HG02759 (cell line): ENCODE measurements around the gene HSPA4.
"Not testable (repeated sequence)": the region's sequence is repeated elsewhere in the genome, so short reads cannot be mapped to it uniquely, and the experiment has no call there.

ENCODE experiments used
- ATAC-seq: cut with Tn5 transposase; IDR thresholded peaks from one replicate; pipeline ENCODE4 v1.9.1; 2021; ENCODE audit warnings: mild to moderate bottlenecking, moderate library complexity; ENCODE audit not compliant: unreplicated experiment

Gene HSPA4

DNA sequence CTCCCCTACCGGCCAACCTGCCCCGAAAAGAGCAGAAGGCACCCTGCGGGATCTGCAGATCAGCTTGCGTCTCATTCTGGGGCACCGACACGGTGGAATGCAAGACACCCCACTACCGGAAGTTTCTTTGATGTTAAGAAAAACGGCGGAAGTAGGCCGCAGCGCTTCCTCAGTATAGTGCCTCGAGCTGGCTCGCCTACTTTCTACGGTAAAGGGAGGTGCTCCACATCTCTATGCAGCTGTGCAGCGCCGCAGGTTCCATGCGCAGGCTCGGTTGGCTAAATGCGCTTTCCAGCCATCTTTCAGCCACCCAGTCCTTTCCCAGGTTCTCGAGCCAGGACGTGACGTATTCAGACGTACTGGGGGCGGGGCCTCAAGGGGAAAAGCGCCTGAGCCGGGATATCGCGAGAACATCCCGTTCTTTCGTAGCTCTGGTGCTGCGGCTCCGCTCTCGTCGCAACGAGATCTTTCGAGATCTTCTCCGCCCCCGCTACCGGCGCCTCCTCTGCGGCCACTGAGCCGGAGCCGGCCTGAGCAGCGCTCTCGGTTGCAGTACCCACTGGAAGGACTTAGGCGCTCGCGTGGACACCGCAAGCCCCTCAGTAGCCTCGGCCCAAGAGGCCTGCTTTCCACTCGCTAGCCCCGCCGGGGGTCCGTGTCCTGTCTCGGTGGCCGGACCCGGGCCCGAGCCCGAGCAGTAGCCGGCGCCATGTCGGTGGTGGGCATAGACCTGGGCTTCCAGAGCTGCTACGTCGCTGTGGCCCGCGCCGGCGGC is at the start of gene HSPA4:
Gene HSPA4, plus strand, starts transcription at position 472 of the 775 bp plus-strand sequence. Its CDS starts 238 bp downstream, at position 710.
- peak; percentile 84 for ATAC-seq

DNA sequence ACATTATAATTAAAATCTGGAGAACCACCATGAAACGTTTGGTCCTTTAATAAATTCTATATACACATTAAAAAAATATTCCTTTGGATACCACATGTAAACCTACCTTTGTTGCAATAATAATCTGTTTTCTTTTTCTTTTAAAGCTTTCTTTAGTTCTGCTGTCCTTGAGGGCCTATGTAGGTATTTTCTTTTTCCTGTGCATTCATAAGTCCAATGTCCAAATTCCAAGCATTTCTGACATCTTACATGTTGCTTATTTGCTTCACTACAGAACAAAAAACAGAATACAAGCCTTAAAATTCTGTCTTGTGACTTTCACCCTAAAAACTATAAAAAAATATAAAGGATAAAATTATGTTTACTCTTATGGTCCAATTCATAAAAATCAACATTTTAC is 45.2 kb upstream of the HSPA4 start:
- no peak for ATAC-seq

DNA sequence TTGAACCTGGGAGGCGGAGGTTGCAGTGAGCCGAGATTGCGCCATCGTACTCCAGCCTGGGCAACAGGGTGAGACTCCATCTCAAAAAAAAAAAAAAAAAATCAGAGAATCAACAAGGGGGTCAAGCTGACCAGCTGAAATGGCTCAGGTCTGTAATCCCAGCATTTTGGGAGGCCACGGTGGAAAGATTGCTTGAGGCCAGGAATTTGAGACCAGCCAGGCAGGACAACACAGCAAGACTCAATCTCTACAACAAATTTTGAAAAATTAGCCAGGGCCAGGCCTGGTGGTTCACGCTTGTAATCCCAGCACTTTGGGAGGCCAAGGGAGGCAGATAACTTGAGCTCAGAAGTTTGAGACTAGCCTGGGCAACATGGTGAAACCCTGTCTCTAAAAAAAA is 43.4 kb upstream of the HSPA4 start:
- ATAC-seq: not testable (repeated sequence)

DNA sequence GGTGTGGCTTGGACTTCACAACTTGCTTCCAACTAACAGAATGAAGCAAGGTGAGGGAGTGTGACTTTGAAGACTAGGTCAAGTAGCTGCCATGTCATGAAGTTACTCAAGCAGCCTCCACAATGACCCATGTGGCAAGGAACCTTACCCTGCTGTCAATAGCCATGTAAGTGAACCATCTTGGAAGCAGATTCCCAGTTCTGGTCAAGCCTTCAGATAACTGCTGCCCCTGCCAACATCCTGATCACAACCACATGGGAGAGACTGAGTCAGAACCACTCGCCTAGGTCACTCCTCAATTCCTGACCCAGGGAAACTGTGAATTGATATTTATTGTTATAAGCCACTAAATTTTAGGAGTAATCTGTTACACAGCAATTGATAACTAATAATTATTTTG is 36.3 kb upstream of the HSPA4 start:
- no peak for ATAC-seq

DNA sequence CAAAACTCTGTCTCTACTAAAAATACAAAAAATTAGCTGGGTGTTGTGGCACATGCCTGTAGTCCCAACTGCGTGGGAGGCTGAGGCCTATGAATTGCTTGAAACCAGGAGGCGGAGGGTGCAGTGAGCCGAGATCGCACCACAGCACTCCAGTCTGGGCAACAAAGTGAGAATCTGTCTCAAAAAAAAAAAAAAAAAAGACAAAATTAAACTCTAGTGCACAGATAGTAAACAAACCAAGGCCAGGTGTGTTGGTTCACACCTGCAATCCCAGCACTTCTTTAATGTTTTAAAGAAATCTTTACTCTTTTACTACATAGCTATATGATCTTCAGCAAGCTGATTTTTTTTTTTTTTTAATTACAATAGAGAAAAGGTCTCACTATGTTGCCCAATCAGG is 33.8 kb upstream of the HSPA4 start:
- ATAC-seq: no peak

DNA sequence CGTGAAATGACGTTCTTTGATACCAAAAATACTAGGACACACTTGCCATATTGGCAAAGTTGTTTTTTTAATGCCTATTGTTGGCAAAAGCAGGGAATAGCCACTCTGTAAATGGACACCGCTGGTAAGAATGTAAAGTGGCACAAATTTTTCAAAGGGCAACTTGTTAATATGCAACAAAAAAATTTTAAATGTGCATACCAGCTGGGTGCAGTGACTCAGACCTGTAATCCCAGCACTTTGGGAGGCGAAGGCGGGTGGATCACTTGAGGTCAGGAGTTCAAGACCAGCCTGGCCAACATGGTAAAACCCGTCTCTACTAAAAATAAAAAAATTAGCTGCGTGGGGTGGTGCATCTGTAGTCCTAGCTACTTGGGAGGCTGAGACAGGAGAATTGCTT is 32.3 kb upstream of the HSPA4 start:
- ATAC-seq: not testable (repeated sequence)

DNA sequence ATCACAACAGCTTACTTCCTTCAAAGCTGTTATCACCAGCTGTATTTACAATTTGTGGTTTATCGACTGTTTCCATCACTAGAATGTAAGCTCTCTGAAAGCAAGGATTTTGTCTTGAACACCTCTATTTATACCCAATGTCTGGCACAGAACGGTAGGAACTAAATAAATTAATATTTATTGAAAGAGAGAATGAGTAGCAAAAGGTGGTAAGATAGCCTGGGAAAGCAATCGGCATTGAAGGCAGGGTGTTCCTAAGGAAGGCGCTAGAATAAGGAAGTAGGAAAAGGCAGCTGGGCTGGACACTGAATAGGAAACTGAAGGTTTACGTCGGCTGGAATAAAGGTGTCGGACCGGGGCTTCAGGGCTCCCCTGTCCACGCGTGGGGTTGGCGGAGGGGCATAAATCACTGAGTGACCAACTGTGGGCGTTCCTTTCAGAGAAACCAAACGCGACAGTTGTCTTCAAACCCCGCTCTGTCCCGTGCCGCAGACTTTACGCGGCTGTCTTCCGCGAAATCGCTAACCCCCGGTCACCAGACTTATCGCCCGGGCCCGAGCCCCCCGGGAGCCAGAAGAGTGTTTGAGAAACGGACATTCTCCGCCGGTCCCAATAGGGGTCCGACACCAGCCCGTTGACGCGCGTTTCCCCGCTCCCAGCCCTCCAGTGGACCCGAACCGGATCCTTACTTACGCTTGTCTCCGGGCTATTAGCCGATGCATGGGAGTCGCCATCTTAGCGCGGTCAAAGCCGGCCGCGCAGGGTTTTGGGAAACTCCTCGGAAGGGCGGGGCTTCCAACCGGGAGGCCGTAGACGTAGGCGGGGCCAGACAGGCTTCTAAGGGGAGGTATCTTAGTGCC is 25.8 kb upstream of the HSPA4 start, which contains the start of gene ZCCHC10:
Gene ZCCHC10, minus strand, starts transcription at position 746 of the 860 bp plus-strand sequence. Its CDS starts 12 bp downstream, at position 734.
- peak; percentile 98 for ATAC-seq

DNA sequence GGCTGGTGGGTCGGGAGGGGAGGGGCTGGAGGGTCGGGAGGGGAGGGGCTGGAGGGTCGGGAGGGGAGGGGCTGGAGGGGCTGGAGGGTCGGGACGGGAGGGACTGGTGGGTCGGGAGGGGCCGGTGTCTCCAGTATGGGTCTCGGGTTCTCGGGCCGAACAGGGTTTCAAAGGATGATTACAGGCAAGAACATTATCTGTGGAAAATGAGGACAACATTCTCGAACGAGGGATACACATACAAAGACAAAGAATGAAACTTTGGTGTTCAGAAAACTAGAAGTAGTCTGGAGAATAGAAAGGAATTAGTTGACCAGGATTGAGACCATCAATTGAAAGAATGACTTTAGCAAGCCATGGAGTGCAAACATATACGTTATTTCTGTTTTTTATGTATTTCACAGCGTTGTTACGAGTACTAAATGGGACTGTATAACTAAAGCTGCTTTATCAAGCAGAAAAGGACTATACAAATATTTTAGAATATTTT is 25.1 kb upstream of the HSPA4 start:
- no peak for ATAC-seq

DNA sequence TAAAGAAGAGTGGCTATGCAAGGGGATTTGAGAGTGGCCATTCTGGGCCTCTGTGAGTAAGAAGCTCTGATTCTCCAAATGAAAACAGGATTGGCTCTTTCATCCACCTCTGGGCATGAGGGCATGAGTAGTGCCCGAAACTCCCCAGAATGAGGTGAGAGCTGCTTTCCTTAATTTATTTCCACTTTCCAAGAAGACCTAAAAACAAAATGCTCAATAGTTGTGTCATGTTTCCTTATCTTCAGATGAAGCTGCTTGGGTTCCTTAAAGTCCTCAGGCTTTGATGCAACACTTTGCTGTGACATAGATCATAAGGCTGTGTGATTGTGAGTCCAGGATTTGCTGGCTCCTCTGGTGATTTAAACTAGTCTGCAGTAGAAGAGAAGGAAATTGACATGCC is 22.4 kb upstream of the HSPA4 start:
- no peak for ATAC-seq

DNA sequence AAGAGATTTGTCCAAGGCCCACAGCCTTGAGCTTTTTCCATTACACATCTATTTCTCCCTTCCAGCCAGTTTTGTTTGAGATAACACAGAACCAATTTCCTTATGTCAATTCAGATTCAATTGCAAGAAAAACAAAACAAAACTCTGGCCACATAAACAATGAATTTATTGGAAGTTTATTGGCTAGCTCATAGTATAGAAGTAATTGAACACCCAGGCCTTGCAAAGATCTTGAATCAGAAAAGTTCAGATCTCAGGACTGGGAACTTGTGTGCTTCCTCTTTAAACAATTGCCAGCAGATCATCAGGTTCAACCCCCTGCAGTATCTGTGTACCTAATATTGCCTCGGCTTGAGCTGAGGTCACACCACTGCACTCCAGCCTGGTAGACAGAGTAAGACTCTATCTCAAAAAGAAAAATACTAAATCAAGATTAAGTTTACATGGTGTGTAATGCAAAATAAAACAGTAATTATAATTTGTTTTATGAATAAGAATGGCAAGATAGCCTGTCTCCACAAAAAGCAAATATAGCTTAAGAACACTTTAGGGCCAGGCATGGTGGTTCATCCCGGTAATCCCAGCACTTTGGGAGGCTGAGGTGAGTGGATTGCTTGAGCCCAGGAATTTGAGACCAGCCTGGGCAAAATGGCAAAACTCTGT is 21.3 kb upstream of the HSPA4 start:
- ATAC-seq: no peak

DNA sequence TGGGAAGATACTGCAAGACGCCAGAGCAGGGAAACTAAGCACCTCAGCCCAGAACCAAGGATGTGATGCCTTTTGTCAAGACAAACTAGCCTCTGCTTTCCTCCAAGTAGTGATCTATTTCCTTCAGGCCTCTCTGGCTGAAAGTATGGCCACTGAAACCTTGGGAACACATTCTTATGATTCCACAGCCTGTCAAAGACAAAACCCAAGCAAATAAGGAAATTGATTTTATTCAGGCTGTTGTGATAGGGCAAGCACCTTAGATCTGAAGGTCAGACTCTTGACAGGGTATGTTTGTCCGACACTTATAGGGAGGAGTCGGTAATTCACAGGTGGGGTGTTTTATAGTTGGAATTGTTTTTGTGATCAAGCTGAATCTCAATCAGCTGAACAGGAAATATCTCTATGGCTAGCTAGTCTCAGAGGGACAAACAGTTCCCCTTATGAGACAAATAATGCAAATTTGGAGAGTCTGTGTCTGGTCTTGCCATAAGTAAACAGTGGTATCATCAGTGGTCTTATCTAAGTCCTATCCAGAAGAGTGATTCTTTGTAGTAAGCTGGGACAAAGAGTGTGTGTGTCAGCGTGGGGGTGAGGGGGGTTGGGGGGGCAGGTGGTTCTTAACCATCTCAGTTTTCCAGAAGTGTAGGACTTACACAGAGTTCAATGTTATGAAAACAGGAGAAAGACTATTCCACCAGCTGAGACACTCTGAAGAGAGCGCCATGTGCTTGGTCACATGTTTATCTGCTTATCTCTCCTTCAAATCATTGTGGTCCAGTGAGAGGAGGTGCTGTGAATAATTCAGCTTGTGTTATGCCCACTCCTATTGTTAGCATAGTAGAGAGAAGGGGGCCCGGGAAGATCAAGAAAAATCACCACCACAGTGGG is 18.7 kb upstream of the HSPA4 start:
- peak; percentile 77 for ATAC-seq

DNA sequence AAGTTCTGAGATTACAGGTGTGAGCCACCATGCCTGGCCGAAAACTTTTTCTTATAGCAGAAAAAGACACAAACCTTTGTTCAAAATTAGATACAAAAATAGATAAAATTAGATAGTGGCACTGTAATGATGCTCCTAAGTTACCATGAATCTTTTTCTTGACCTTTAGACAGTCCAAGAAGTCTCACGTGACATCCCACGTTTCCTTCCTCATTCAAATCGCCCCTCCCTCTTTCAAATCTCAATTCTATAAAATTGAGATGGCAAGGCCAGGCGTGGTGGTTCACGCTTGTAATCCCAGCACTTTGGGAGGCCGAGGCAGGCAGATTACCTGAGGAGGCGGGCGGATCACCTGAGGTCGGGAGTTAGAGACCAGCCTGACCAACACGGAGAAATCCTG is 17.7 kb upstream of the HSPA4 start:
- ATAC-seq: no peak

DNA sequence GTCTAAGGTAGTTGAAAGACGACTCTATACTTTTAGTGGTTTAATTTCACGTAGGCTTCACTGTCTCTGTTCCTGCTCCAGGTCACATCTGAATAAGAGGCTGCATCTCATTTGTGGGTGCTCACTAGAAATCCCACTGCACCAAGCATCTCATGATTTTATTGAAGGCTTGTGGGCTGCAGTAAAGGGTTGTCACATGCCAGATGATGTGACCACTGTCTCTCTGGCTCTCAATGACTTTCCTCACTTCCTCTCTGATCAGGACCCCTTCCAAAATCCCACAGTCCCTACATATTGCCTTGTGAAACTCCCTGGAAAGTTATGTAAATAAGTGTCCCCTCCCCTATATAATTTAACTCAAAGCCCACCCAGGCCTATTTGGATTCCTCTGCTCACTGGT is 16.6 kb upstream of the HSPA4 start:
- no peak for ATAC-seq

DNA sequence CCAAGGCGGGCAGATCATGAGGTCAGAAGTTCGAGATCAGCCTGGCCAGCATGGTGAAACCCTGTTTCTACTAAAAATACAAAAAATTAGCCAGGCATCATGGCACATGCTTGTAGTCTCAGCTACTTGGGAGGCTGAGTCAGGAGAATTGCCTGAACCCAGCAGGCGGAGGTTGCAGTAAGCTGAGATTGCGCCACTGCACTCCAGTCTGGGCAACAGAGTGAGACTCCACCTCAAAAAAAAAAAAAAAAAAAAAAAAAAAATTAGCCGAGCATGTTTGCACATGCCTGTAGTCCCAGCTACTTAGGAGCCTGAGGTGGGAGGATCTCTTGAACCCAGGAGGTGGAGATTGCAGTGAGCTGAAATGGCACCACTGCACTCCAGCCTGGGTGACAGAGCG is 15.1 kb upstream of the HSPA4 start:
- not testable (repeated sequence) for ATAC-seq

DNA sequence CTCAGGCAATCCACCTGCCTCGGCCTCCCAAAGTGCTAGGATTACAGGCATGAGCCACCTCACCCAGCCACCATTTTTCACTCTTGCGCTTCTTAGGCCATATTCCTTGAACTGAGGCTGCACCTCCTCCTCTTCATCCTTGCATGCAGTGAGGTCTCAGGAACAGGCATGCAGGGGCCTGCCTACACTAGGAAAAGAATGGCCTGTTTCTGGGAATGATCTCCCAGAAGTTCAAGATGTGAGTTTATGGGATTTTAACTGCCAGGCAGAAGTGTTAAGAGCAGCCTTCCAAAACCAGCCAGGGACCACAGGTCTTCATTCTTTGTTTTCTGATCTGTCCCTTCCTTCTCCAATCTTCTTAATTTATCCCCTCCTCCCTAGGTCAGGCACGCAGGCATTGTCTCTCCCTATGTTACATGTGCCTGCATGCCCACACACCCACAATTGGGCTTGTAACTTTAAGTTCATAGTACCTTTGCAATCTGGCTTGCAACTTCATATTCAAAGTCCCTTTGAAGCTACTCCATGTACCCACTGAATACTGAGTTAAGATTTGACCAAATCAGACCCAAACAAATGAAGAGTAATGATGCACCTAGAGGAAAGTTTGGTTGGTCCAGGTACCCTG is 10.5 kb upstream of the HSPA4 start:
- no peak for ATAC-seq

DNA sequence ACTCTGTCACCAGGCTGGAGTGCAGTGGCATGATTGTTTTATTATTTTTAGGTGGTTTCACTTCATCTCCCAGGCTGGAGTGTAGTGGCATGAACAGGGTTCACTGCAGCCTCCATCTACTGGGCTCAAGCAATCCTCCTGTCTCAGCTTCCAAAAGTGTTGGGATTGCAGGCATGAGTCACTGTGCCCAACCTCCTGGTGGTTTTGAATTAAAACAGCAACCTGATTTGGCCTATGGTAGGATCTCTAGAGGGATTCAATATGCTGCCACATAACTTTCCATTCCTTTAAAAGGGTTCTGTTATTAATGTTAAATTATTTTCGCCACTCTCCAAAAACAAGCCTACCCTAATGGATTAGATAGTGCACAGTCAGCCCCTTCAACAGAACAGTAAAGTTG is 9.9 kb upstream of the HSPA4 start:
- no peak for ATAC-seq

DNA sequence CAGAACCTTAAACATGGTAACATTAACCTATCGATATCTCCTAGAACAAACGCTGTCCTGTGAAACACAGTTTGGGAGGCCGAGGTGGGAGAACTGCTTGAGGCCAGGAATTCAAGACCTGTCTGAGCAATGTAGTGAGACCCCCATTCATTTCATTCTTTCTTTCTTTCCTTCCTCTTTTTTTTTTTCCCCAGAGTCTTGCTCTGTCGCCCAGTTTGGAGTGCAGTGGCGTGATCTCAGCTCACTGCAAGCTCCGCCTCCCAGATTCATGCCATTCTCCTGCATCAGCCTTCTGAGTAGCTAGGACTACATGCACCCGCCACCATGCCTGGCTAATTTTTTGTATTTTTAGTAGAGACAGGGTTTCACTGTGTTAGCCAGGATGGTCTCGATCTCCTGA is 5.3 kb upstream of the HSPA4 start:
- ATAC-seq: not testable (repeated sequence)

DNA sequence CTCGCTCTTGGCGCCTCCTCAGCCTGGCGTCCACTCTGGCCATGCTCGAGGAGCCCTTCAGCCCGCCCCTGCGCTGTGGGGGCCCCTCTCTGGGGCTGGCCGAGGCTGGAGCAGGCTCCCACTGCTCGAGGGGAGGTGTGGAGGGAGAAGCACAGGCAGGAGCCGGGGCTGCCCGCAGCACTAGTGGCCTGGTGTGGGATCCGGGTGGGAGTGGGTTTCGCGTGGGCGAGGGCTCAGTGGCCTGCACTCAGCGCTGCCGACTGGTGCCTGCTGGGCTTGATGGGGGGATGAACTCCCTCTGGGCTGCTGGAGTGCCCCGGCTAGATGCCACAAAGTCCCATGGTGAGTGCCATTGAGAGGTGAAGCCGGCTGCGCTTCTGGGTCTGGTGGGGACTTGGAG is 4.4 kb upstream of the HSPA4 start:
- ATAC-seq: no peak

DNA sequence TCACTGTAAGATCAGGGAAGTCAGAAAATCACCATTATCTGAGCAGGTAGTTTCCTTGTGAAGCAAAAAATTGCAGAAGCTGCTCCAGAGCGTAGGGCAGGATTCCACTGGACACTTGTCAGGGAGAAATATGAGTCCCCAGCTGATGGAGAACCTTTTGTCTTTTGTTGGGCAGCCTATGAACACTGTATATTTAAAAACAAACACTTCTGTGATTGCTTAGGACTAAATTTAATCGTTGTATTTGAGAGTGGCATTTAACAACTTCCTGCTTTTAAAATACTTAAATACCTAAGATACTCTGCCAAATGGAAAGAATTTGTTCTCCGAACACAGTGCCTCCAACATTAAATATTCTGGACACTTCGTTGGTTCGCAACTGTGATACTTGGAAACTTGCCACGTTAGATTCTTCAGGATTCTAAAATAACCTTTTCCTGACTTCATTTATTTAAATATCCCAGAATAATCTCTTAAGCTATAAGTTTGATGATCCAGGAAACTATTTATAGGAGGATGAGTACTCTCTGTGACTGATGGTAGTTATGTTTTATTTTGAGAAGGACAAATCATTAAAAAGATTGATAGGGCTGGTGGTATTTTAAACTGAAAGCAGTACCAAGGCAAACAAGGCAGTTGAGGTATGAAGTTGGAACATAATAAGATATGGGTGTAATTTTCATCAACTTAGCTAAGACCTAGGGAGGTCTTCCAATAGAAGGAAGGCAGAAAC is 2.7 kb upstream of the HSPA4 start:
- no peak for ATAC-seq
